Activated T-cell treated with anti-CD3 and anti-CD28 coated beads, Interleukin-2, amount 50 U/mL, for 4 hours (primary cell): Measurements from ENCODE around the gene LHFPL3. TPM values are rescaled to one million over a fixed set of nuclear protein-coding genes. Genes with fewer than 3 reads are reported as not detected.
"Not testable (repeated sequence)": the region's sequence is repeated elsewhere in the genome, so short reads cannot be mapped to it uniquely, and the experiment has no call there.

ENCODE experiments used
- ATAC-seq, 2 donors: fragments of 200-7000 bp; cut with Tn5 transposase; one replicate each; pipeline ENCODE4 v1.10.0; 2021
- DNase-seq: peaks from one replicate; pipeline ENCODE4 v3.0.0-alpha.2; 2020
- H3K27me3 Mint-ChIP-seq: one replicate; pipeline ENCODE4 v1.8.0; 2021; ENCODE audit warnings: low read depth, mixed read lengths
- H3K36me3 Mint-ChIP-seq: one replicate; pipeline ENCODE4 v1.8.0; 2022; ENCODE audit warnings: mixed read lengths; ENCODE audit not compliant: insufficient read depth
- H3K4me1 Mint-ChIP-seq: one replicate; pipeline ENCODE4 v1.8.0; 2021; ENCODE audit warnings: low read depth, mixed read lengths
- H3K4me3 Mint-ChIP-seq: one replicate; pipeline ENCODE4 v1.8.0; 2021; ENCODE audit warnings: mild to moderate bottlenecking, moderate library complexity, mixed read lengths
- H3K9me3 Mint-ChIP-seq: one replicate; pipeline ENCODE4 v1.8.0; 2021; ENCODE audit warnings: mixed read lengths
- total RNA-seq, 3 donors: library from RNA; stranded (reverse); gene quantifications; one replicate each; pipeline ENCODE4 v1.2.1, GENCODE V29; 2021

Gene LHFPL3
- total RNA-seq, 3 donors from 2014 or later, result not detected

GRCh38 chr7:104679085-104679484, 350.7 kb downstream of the LHFPL3 start:
- H3K9me3 Mint-ChIP-seq, result no peaks in the 10 kb centered on the region
- DNase-seq (no peak), ATAC-seq (no peak)
- no peak overlapping the region for H3K4me3 Mint-ChIP-seq
- H3K4me1 Mint-ChIP-seq, result no peaks in the 10 kb centered on the region
- H3K36me3 Mint-ChIP-seq, result no peaks in the 10 kb centered on the region
- H3K27me3 Mint-ChIP-seq, result peaks cover 5% of the 10 kb centered on the region

DNA sequence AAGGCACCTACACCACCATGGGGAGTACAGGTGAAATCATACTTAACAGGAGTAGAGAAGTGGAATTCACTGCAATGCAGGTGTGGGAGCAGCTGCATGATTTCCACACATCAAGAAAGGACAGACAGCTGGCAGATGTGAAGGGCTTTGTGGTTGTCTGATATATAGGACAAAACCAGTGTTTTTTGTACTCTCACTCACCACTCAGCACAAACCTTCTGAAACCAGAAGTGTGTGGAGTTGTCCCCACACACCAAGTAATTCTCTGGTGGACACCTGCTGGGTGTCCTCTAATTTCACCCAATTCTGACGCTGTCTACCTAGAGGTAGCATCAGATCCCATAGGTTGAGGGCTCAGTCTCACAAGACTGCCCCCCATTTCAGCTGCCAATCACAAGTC, 357.9 kb downstream of the LHFPL3 start:
- no peaks in the 10 kb centered on the region for H3K9me3 Mint-ChIP-seq
- H3K4me1 Mint-ChIP-seq, result no peaks in the 10 kb centered on the region
- no peak overlapping the region for H3K4me3 Mint-ChIP-seq
- no peak for DNase-seq
- no peak for ATAC-seq
- H3K27me3 Mint-ChIP-seq, result peaks cover 5% of the 10 kb centered on the region
- H3K36me3 Mint-ChIP-seq, result no peaks in the 10 kb centered on the region

- no peak for ATAC-seq
- Mint-ChIP-seq H3K4me3 (no peak overlapping the region), H3K4me1 (no peaks in the 10 kb centered on the region), H3K36me3 (no peaks in the 10 kb centered on the region), H3K27me3 (no peaks in the 10 kb centered on the region), H3K9me3 (peaks cover under 1% of the 10 kb centered on the region)
- DNase-seq, result no peak
Observed at GRCh38 chr7:104694710-104695109, 366.3 kb downstream of the LHFPL3 start.

DNA sequence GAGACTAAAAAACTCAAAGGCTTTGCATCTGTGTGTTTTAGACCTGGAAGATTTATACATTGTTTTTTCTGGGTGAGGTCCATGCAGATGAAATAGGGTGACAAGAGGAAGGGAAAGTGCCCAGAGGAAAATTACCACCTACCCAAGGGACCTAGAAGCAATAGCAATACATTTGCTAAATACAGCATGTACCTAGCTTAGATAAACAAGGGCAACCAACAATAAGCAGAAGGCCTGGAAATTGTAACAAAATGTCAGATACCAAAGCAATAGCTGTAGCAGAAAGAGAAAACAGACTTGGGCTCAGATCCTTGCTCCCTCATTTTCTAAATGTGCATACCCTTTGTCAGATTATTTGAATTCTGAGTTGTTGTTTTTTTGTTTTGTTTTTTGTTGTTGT, 367.2 kb downstream of the LHFPL3 start:
- DNase-seq, result no peak
- Mint-ChIP-seq H3K27me3 (no peaks in the 10 kb centered on the region), H3K4me3 (no peak overlapping the region), H3K36me3 (no peaks in the 10 kb centered on the region), H3K4me1 (no peaks in the 10 kb centered on the region), H3K9me3 (peaks cover 6% of the 10 kb centered on the region)
- ATAC-seq, result no peak

DNA sequence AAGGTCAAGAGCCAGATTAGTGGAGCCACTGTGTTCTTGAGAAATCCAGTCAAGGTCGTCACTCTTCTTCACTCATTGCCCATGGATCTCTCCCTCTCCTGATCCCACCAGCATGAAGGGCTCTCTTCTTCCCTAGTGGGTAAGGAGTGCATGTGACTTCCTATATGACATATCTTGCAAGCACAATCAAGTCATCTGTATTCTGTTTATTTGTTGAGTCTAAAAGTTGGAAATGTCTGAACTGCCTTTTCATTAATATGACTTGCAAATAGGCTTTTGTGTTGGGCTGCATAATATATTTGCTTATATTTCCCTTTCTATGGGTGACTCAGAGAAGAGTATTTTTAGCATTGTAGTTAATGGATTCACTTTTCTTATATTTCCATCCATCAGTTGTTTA, 371.9 kb downstream of the LHFPL3 start:
- no peak overlapping the region for H3K4me3 Mint-ChIP-seq
- ATAC-seq (no peak), DNase-seq (no peak)
- peaks cover under 1% of the 10 kb centered on the region for H3K27me3 Mint-ChIP-seq
- H3K36me3 Mint-ChIP-seq, result no peaks in the 10 kb centered on the region
- H3K9me3 Mint-ChIP-seq, result peaks cover 6% of the 10 kb centered on the region
- H3K4me1 Mint-ChIP-seq, result no peaks in the 10 kb centered on the region

DNA sequence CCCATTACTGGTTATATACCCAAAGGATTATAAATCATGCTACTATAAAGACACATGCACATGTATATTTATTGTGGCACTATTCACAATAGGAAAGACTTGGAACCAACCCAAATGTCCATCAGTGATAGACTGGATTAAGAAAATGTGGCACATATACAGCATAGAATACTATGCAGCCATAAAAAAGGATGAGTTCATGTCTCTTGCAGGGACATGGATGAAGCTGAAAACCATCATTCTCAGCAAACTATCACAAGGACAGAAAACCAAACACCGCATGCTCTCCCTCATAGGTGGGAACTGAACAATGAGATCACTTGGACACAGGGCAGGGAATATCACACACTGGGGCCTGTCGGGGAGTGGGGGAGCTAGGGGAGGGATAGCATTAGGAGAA, 392.6 kb downstream of the LHFPL3 start:
- not testable (repeated sequence) for ATAC-seq, H3K36me3 Mint-ChIP-seq, H3K9me3 Mint-ChIP-seq

DNA sequence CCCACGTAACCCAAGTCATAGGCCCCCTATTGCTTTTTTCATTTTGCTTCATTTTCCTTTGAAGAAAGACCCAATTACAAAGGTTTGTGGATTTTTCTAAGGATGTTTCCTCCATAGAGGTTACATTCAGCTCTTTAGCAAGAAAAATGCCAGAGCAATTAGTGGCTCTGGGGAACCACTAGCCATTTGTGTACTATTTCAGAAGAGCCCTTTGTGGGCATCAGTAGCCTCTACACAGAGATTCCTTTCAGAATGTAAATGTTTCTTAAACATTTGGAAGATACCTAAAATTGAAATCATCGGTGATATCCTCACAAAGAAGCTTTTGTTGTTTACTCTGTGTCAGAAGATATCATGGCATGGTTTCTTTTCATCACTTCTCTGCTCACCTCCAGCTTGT, 394.6 kb downstream of the LHFPL3 start:
- no peak for ATAC-seq
- H3K36me3 Mint-ChIP-seq, result no peaks in the 10 kb centered on the region
- no peaks in the 10 kb centered on the region for H3K9me3 Mint-ChIP-seq

More for the DNA sequence above, 392.6 kb downstream of the LHFPL3 start:
- not testable (repeated sequence) for H3K4me1 Mint-ChIP-seq, H3K4me3 Mint-ChIP-seq, DNase-seq, H3K27me3 Mint-ChIP-seq

GRCh38 chr7:104758504-104758903, 430.1 kb downstream of the LHFPL3 start:
- Mint-ChIP-seq H3K4me3 (no peak overlapping the region), H3K4me1 (no peaks in the 10 kb centered on the region), H3K27me3 (peaks cover 3% of the 10 kb centered on the region), H3K36me3 (no peaks in the 10 kb centered on the region), H3K9me3 (no peaks in the 10 kb centered on the region)
- DNase-seq (no peak), ATAC-seq (no peak)

More for the DNA sequence above, 394.6 kb downstream of the LHFPL3 start:
- Mint-ChIP-seq H3K4me1 (no peaks in the 10 kb centered on the region), H3K4me3 (no peak overlapping the region), H3K27me3 (peaks cover 5% of the 10 kb centered on the region)
- DNase-seq, result no peak

GRCh38 chr7:104761892-104762291, 433.5 kb downstream of the LHFPL3 start:
- Mint-ChIP-seq H3K4me1 (no peaks in the 10 kb centered on the region), H3K36me3 (no peaks in the 10 kb centered on the region), H3K27me3 (no peaks in the 10 kb centered on the region), H3K9me3 (no peaks in the 10 kb centered on the region), H3K4me3 (no peak overlapping the region)
- DNase-seq, result no peak
- no peak for ATAC-seq

GRCh38 chr7:104767113-104767512, 438.7 kb downstream of the LHFPL3 start:
- no peak for ATAC-seq
- no peaks in the 10 kb centered on the region for H3K4me1 Mint-ChIP-seq
- H3K4me3 Mint-ChIP-seq, result no peak overlapping the region
- H3K9me3 Mint-ChIP-seq, result no peaks in the 10 kb centered on the region
- H3K36me3 Mint-ChIP-seq, result no peaks in the 10 kb centered on the region
- H3K27me3 Mint-ChIP-seq, result peaks cover 2% of the 10 kb centered on the region
- no peak for DNase-seq

DNA sequence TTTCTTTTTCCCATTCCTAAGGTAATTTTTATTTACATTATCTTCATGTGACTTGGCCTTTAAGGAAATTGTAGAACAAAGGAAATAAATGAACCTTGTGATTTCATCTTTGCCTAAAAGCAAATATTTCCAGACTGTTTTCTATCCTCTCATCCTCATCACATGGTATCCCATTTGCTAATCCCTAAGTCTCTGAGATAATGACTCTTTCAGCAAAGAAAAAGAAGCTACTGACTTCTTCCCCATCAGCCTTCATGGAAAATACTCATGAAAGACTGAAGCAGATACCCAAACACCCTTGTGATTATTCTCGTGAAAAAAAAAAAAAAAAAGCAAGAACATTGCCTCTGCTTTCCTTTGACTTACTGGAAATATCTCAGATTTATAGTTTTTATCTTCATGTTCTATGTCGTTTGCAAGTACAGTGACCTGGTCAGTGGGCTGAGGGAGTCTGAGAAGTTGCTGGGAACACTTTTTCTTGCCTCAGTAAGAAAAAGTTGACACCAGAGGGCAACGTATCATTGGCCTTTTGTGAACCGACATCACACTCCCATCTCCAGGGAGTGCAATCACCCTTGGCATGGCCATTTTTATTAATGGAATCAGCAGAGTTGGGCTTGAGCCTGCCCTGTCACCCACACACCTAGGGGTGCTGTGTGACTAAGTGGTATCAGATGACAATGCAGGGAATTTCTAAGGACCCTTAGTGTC, 439.6 kb downstream of the LHFPL3 start:
- Mint-ChIP-seq H3K36me3 (no peaks in the 10 kb centered on the region), H3K9me3 (no peaks in the 10 kb centered on the region), H3K4me1 (no peaks in the 10 kb centered on the region), H3K4me3 (no peak overlapping the region), H3K27me3 (peaks cover 3% of the 10 kb centered on the region)
- ATAC-seq (no peak), DNase-seq (no peak)

- Mint-ChIP-seq H3K4me3 (no peak overlapping the region), H3K27me3 (peaks cover 7% of the 10 kb centered on the region), H3K4me1 (no peaks in the 10 kb centered on the region), H3K9me3 (no peaks in the 10 kb centered on the region), H3K36me3 (no peaks in the 10 kb centered on the region)
- ATAC-seq, result no peak
- DNase-seq, result no peak
Observed at GRCh38 chr7:104772405-104773345, 444.3 kb downstream of the LHFPL3 start.

DNA sequence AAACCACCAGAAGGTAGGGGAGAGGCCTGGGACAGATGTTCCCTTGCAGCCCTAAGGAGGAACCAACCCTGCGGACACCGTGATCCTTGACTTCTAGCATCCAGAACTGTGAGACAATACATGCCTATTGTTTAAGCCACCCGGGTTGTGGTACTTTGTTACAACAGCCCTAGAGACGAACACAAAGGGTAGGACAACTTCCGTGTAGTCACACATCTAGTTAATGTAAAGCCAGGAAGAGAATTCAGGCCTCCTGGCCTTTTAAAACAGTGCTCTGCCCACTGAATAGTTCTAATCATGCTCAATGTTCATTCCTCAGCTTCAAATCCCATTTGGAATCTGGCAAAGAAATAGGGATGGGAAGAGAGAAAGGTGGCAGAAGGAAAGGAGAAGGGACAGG, 445.4 kb downstream of the LHFPL3 start:
- Mint-ChIP-seq H3K9me3 (no peaks in the 10 kb centered on the region), H3K27me3 (peaks cover 7% of the 10 kb centered on the region), H3K4me1 (no peaks in the 10 kb centered on the region), H3K36me3 (no peaks in the 10 kb centered on the region), H3K4me3 (no peak overlapping the region)
- DNase-seq, result no peak
- ATAC-seq, result no peak

GRCh38 chr7:104775531-104775930, 447.1 kb downstream of the LHFPL3 start:
- DNase-seq (no peak), ATAC-seq (no peak)
- Mint-ChIP-seq H3K36me3 (no peaks in the 10 kb centered on the region), H3K4me3 (no peak overlapping the region), H3K4me1 (no peaks in the 10 kb centered on the region), H3K27me3 (peaks cover 6% of the 10 kb centered on the region), H3K9me3 (no peaks in the 10 kb centered on the region)

DNA sequence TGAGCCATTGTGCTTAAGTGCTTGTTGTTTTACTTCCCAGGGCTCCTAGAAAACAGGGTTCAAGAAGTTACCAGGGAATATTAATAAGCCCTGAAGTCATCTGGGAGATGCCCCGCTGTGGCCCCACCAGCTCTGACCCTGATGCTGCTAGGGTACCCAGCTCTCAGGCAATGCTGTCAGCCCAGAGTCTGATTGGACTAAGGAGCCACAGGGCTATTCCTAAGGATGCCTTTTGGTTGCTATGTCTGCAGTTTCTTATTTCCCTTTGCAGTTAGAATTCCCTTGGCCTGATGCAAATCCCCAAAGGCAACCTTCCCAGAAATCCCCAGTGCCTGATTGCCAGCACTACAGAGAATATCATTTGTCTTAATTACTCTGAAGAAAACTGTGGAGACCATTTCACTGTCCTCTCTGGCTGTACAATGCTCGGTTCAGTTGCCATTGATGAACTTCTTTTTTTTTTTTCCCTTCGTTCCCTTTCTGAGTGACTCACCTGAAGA, 448.9 kb downstream of the LHFPL3 start:
- Mint-ChIP-seq H3K27me3 (peaks cover 5% of the 10 kb centered on the region), H3K36me3 (no peaks in the 10 kb centered on the region), H3K4me1 (no peaks in the 10 kb centered on the region), H3K9me3 (no peaks in the 10 kb centered on the region), H3K4me3 (no peak overlapping the region)
- DNase-seq (no peak), ATAC-seq (no peak)
